ENCODE results near the gene RPS27A.
A peak's percentile ranks its signal among the peaks of the same experiment; 100 is the strongest.
"Not testable (repeated sequence)": the region's sequence is repeated elsewhere in the genome, so short reads cannot be mapped to it uniquely, and the experiment has no call there.

The RPS27A gene

DNA sequence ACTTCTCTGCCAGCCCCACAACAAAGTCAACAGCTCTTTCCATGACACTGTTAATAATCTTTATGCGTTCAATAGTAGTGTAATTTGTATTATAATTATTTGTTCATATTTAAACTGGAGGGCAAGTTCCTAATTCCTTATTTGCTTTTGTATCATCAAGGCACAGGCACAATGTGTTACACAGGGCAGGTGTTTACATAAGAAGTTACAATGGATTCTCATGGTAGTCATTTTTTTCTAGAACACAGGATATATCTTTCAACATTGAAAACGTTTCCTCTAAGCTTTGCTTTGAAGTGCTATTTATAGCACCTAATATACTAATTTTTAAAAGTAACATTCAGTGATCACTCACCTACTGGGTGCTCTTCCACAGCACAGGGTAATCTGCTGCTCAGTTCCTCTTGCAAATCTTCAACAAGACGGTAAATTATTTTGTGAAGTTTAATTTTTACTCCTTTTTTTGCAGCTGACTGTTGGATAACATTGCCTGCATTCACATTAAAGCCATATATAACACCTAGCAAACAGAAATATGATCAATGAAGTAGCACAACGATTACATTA lies 7.3 kb downstream of the RPS27A start:
- DNase-seq = no peak

- not testable (repeated sequence) for DNase-seq
Observed at GRCh38 chr2:55241582-55241981, 9.1 kb downstream of the RPS27A start.

- DNase-seq = no peak
Observed at GRCh38 chr2:55242617-55243016, 10.1 kb downstream of the RPS27A start.

DNA sequence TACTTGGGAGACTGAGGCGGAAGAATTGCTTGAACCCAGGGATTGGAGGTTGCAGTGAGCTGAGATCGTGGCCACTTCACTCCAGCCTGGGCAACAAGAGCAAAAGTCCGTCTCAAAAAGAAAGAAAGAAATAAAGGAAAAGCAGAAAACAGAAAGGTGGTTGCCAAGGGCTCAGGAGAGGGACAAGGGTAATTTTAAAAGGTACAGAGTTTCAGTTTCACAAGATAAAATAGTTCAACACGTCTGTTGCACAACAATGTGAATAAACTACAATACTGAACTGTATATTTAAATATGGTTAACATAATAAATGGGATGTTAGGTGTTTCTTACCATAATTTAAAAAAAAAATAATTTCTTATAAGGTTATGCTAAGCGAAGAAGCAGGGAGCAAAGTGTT lies 12.9 kb downstream of the RPS27A start:
- DNase-seq = no peak

GRCh38 chr2:55247025-55247424 lies 14.5 kb downstream of the RPS27A start:
- DNase-seq = no peak

DNA sequence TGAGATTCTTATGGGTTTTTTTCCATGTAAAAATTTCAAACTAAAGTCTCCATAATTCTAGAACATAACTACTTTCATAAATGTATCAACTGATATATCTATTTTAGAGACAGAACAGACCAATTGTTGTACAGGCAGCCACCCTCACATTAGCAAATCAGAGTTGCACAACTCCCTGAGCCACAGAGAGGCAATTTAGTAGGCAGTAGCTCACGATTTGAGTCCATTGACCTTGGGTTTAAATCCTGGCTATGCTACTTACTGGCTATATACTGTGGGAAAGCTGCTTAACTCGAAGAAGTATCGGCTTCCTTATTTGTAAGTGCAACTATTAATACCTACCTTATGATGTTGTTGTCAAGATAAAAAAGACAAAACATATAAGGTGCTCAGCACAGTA lies 20.3 kb downstream of the RPS27A start:
- DNase-seq = no peak

DNA sequence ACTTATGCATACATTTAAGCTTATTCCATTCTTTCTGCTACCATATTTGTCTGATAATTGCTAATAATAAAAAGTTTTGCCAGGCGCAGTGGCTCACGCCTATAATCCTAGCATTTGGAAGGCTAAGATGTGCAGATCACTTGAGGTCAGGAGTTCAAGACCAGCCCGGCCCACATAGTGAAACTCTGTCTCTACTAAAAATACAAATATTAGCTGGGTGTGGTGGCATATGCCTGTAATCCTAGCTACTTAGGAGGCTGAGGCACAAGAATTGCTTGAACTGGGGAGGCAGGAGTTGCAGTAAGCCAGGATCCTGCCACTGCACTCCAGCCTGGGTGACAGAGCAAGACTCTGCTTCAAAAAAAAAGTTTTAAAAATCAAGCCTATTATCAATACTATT lies 27.1 kb downstream of the RPS27A start:
- not testable (repeated sequence) for DNase-seq

DNA sequence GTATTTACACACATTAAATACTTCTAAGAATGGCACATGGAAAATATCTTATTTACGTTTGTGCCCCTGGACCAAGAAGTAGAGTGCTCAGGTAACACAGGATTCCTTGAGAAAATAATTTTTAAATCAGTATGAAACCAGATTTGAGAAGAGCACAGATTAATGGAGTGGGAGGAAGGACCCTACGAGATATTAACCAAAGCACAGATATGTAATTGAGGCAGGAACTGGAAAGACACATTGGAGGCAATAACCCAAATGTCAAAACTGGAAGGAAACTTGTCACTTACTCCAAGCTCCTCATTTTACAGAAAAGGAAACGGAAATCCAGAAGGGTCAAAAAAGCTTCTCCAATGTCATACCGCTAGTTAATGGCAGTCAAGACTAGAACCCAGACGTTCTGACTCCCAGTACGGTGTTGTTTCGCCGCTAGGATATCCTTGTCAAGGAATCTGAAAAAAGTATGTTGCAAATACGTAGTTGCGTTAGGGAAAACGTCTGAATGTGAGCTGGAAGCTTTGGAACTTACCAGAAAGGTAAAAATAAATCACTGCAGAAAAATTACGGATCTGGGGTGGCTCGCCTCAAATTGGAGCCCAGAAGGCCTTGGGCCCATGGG lies 35.9 kb downstream of the RPS27A start:
- DNase-seq = no peak

- peak; percentile 87 for DNase-seq
Observed at GRCh38 chr2:55268907-55269644, 36.6 kb downstream of the RPS27A start, which contains the start of gene MTIF2. MTIF2 (minus strand) TSS chr2:55269231; CDS start chr2:55263858, 5,373 bp downstream.

DNA sequence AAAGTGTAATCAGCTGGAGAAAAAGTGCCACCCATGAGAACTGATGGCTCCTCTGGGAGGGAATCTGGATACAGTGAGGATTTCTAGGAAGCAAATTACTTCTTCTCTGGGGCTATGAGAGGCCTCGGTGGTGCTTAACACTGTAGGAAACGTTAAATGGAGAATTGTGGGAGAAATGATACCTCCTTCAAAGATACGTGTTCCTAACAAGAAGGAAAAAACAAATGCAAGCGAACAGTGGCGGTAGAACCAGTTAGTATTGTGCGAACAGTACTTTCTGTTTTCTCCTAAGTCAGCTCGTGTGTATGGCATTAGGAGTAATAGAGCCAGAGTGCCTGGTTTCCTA lies 37.1 kb downstream of the RPS27A start:
- DNase-seq = no peak

DNA sequence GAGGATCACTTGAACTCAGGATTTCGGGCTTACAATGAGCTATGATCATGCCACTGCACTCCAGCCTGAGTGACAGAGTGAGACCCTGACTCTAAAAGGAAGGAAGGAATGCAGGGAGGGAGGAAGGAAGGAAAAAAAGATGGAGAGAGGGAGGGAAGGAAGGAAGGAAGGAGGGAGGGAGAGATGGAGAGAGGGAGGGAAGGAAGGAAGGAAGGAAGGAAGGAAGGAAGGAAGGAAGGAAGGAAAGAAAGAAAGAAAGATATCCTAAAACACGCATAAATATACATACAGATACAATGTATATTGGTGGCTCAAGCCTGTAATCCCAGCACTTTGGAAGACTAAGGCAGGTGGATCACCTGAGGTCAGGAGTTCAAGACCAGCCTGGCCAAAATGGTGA lies 41.9 kb downstream of the RPS27A start:
- not testable (repeated sequence) for DNase-seq

DNA sequence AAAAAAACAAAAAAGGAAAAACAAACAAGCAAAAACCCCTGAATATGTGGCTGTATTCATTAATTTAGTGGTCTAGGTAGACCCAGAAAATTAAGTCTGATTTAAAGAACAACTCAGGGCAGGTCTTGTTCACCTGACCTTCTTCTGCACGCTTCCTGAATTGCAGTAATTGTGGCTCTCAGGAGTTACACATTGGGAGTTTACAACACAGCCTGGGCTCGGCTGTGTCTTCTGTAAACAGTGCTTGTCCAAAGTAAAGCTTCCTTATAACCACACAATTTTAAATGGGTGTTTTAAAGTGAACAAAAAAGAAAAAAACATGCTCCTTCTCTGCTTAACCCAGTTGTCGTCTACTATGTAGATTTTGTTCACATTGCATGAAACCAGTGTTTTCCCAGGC lies 44.8 kb downstream of the RPS27A start:
- DNase-seq = no peak

DNA sequence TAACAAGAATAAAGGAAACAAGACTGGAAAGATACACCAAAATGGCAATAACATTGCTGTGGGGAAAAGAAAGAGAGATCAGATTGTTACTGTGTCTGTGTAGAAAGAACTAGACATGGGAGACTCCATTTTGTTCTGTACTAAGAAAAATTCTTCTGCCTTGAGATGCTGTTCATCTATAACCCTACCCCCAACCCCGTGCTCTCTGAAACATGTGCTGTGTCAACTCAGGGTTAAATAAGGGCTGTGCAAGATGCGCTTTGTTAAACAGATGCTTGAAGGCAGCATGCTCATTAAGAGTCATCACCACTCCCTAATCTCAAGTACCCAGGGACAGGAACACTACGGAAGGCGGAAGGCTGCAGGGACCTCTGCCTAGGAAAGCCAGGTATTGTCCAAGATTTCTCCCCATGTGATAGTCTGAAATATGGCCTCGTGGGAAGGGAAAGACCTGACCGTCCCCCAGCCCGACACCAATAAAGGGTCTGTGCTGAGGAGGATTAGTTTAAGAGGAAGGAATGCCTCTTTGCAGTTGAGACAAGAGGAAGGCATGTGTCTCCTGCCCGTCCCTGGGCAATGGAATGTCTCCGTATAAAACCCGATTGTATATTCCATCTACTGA lies 46.8 kb downstream of the RPS27A start:
- DNase-seq = not testable (repeated sequence)

- DNase-seq = not testable (repeated sequence)
Observed at GRCh38 chr2:55279859-55280424, 47.5 kb downstream of the RPS27A start.

DNA sequence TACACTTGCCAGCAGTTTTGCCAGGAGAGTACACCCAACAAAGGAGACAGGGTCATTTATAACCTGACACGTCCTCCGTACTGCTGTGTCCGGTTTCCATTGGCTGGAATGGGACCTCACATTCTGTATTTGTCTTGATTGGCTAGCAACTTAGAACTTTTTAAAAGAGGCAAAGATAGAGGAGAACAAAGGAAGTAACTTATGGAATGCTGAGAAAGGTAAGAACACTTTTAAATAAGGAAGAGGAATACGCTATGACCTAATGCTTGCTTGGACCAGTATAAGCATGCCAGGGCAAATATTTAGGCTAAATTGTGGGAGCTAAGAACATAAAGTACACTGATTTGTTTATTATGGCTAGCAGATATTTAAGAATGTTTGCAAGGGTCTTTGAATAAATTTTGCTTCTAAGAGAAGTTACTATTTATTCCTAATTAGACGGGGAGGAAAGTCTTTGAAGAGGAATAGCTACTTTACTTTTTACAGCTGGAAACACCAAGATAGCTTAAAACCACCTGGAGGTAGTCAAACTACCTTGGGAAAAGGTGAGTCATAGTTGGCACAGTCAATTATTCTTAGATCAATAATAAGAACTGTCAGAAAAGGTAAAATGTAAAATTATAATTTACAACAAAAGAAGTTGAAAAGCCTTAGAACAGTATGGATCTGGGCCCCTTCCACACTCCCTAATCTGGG lies 48.5 kb downstream of the RPS27A start:
- DNase-seq = not testable (repeated sequence)

GRCh38 chr2:55282110-55282917 lies 49.8 kb downstream of the RPS27A start:
- DNase-seq = peak; percentile 87

DNA sequence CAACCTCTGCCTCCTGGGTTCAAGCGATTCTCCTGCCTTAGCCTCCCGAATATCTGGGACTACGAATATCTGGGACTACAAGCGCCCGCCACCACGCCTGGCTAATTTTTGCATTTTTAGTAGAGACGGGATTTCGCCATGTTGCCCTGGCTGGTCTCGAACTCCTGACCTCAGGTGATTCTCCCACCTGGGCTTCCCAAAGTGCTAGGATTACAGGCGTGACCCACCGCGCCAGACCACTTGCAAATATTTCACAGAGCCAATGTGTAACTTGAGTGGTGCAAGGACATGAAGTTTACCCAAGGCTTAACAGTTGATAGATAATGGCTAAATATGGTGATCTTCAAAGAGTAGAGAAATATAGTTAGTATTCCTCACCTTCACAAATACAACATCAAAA lies 50.6 kb downstream of the RPS27A start:
- DNase-seq = no peak

Data from GDM1 (cell line).